OCI-LY1 (cell line): ENCODE measurements around the gene ADCY4.

Experiments
- H2AFZ ChIP-seq: fragments of 200-600 bp; sonication (generic), shearing (Covaris generic); 2 replicates; pipeline ENCODE4 v1.6.0; 2014; ENCODE audit warnings: antibody characterized with exemption, mild to moderate bottlenecking, low read length
- H3F3A ChIP-seq: fragments of 200-600 bp; sonication (generic), shearing (Covaris generic); 2 replicates; pipeline ENCODE4 v1.6.0; 2014; ENCODE audit warnings: mild to moderate bottlenecking, antibody characterized with exemption, low read length, moderate library complexity; ENCODE audit not compliant: insufficient read depth
- H3K27ac ChIP-seq: fragments of 200-600 bp; sonication (generic); 2 replicates; pipeline ENCODE4 v1.5.1; 2014; ENCODE audit warnings: low read length, mixed run types, mild to moderate bottlenecking, low read depth; ENCODE audit not compliant: poor library complexity, severe bottlenecking
- H3K27me3 ChIP-seq: fragments of 200-600 bp; sonication (generic); 2 replicates; pipeline ENCODE4 v1.6.0; 2014; ENCODE audit warnings: antibody characterized with exemption, mild to moderate bottlenecking, low read length, moderate library complexity; ENCODE audit not compliant: insufficient read depth
- H3K36me3 ChIP-seq: fragments of 200-600 bp; sonication (generic); 2 replicates; pipeline ENCODE4 v1.6.1; 2014; ENCODE audit warnings: mild to moderate bottlenecking, antibody characterized with exemption, low read length, moderate library complexity, mixed read lengths; ENCODE audit not compliant: insufficient read depth
- H3K4me1 ChIP-seq: fragments of 200-600 bp; sonication (generic); 2 replicates; pipeline ENCODE4 v1.5.1; 2014; ENCODE audit warnings: mild to moderate bottlenecking, low read length, moderate library complexity; ENCODE audit not compliant: insufficient read depth, severe bottlenecking
- H3K4me2 ChIP-seq: fragments of 200-600 bp; sonication (generic), shearing (Covaris generic); 2 replicates; pipeline ENCODE4 v1.6.1; 2014; ENCODE audit warnings: low read length
- H3K4me3 ChIP-seq: fragments of 200-600 bp; sonication (generic); 2 replicates; pipeline ENCODE4 v1.5.1; 2014; ENCODE audit warnings: low read length, low read depth, mild to moderate bottlenecking, mixed read lengths; ENCODE audit not compliant: poor library complexity, severe bottlenecking
- H3K79me2 ChIP-seq: fragments of 200-600 bp; shearing (Covaris generic); 2 replicates; pipeline ENCODE4 v1.6.1; 2016; ENCODE audit warnings: mixed run types, low read length, mixed read lengths; ENCODE audit not compliant: insufficient read depth
- H3K9ac ChIP-seq: fragments of 200-600 bp; sonication (generic), shearing (Covaris generic); 2 replicates; pipeline ENCODE4 v1.6.1; 2014; ENCODE audit warnings: mild to moderate bottlenecking, low read length, mixed read lengths
- H3K9me2 ChIP-seq: fragments of 200-600 bp; sonication (generic), shearing (Covaris generic); 2 replicates; pipeline ENCODE4 v1.6.1; 2014; ENCODE audit warnings: low read depth, mild to moderate bottlenecking, low read length, mixed read lengths
- H3K9me3 ChIP-seq: fragments of 200-600 bp; shearing (Covaris generic); 2 replicates; pipeline ENCODE4 v1.6.1; 2014; ENCODE audit warnings: low read length, mixed read lengths
- H4K20me1 ChIP-seq: fragments of 200-600 bp; sonication (generic), shearing (Covaris generic); 2 replicates; pipeline ENCODE4 v1.6.0; 2016; ENCODE audit warnings: mild to moderate bottlenecking, low read length; ENCODE audit not compliant: insufficient read depth
- CTCF ChIP-seq: fragments of 200-600 bp; sonication (generic), shearing (Covaris generic); IDR thresholded peaks from 2 replicates; pipeline ENCODE4 v1.5.1; 2017; ENCODE audit warnings: mild to moderate bottlenecking, antibody characterized with exemption, low read length, moderate library complexity, mixed read lengths
- EZH2 ChIP-seq: fragments of 200-600 bp; sonication (generic), shearing (Covaris generic); IDR thresholded peaks from 2 replicates; pipeline ENCODE4 v1.8.0; 2017; ENCODE audit warnings: borderline replicate concordance, mixed run types, mild to moderate bottlenecking, antibody characterized with exemption, low read length, moderate library complexity, mixed read lengths

ADCY4 gene

GRCh38 chr14:24307156-24307574 lies 27.7 kb downstream of the ADCY4 start:
- H2AFZ ChIP-seq = no peak overlapping the region
- no peaks in the 10 kb centered on the region for H3K79me2 ChIP-seq
- H3K4me2 ChIP-seq = no peak overlapping the region
- peaks cover 67% of the 10 kb centered on the region for H3K36me3 ChIP-seq
- no peaks in the 10 kb centered on the region for H4K20me1 ChIP-seq
- H3K27me3 ChIP-seq = no peaks in the 10 kb centered on the region
- H3F3A ChIP-seq = no peaks in the 10 kb centered on the region
- H3K9ac ChIP-seq = no peak overlapping the region
- H3K4me1 ChIP-seq = peaks cover 27% of the 10 kb centered on the region
- TF ChIP-seq EZH2 (no peak), CTCF (no peak)
- H3K9me3 ChIP-seq = no peaks in the 10 kb centered on the region
- H3K4me3 ChIP-seq = no peak overlapping the region
- H3K9me2 ChIP-seq = no peaks in the 10 kb centered on the region
- no peak overlapping the region for H3K27ac ChIP-seq

- TF ChIP-seq EZH2 = no peak
- TF ChIP-seq CTCF = no peak
- H3K9me3 ChIP-seq = no peaks in the 10 kb centered on the region
- H3K4me2 ChIP-seq = no peak overlapping the region
- H4K20me1 ChIP-seq = no peaks in the 10 kb centered on the region
- H3K9me2 ChIP-seq = no peaks in the 10 kb centered on the region
- no peak overlapping the region for H3K9ac ChIP-seq
- H3K27me3 ChIP-seq = no peaks in the 10 kb centered on the region
- no peaks in the 10 kb centered on the region for H3F3A ChIP-seq
- no peak overlapping the region for H3K4me3 ChIP-seq
- no peak overlapping the region for H2AFZ ChIP-seq
- H3K4me1 ChIP-seq = peaks cover 17% of the 10 kb centered on the region
- no peaks in the 10 kb centered on the region for H3K79me2 ChIP-seq
- no peak overlapping the region for H3K27ac ChIP-seq
- H3K36me3 ChIP-seq = peaks cover 78% of the 10 kb centered on the region
Observed at GRCh38 chr14:24304019-24304387, 30.9 kb downstream of the ADCY4 start.

- Histone ChIP-seq H3K4me3 (peak overlapping the region; percentile 83), H3K9me3 (no peaks in the 10 kb centered on the region), H3K27me3 (no peaks in the 10 kb centered on the region), H3K9me2 (no peaks in the 10 kb centered on the region), H2AFZ (no peak overlapping the region), H3K4me2 (peak overlapping the region; percentile 98), H3K79me2 (no peaks in the 10 kb centered on the region), H3K36me3 (peaks cover 56% of the 10 kb centered on the region), H3F3A (0 out of 2 replicates have a peak, but pooled peaks cover 4% of the 10 kb centered on the region), H3K9ac (peak overlapping the region; percentile 80), H4K20me1 (no peaks in the 10 kb centered on the region), H3K4me1 (peaks cover 27% of the 10 kb centered on the region), H3K27ac (no peak overlapping the region)
- TF ChIP-seq CTCF (no peak), EZH2 (no peak)
Observed at GRCh38 chr14:24300326-24300980, 34.4 kb downstream of the ADCY4 start.
